22Rv1 (cell line): ENCODE results near the gene ERBIN.

Experiments used
- H3K27ac ChIP-seq: fragments of 450-650 bp; 2 replicates; pipeline ENCODE4 v1.5.1; 2017
- ZFX ChIP-seq: fragments of 450-650 bp; IDR thresholded peaks from 2 replicates; pipeline ENCODE4 v1.6.1; 2017; ENCODE audit warnings: antibody characterized with exemption, borderline replicate concordance
- TF ChIP-seq, protein P1 (sequence below): fragments of 450-650 bp; IDR thresholded peaks from 2 replicates; pipeline ENCODE4 v1.5.1; 2017; ENCODE audit warnings: mild to moderate bottlenecking

The ERBIN gene

GRCh38 chr5:65927503-65928321, 1.3 kb downstream of the ERBIN start:
- no peak for TF ChIP-seq ZFX
- TF ChIP-seq, protein P1, sequence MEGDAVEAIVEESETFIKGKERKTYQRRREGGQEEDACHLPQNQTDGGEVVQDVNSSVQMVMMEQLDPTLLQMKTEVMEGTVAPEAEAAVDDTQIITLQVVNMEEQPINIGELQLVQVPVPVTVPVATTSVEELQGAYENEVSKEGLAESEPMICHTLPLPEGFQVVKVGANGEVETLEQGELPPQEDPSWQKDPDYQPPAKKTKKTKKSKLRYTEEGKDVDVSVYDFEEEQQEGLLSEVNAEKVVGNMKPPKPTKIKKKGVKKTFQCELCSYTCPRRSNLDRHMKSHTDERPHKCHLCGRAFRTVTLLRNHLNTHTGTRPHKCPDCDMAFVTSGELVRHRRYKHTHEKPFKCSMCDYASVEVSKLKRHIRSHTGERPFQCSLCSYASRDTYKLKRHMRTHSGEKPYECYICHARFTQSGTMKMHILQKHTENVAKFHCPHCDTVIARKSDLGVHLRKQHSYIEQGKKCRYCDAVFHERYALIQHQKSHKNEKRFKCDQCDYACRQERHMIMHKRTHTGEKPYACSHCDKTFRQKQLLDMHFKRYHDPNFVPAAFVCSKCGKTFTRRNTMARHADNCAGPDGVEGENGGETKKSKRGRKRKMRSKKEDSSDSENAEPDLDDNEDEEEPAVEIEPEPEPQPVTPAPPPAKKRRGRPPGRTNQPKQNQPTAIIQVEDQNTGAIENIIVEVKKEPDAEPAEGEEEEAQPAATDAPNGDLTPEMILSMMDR, result no peak

GRCh38 chr5:65928322-65928752, 2.0 kb downstream of the ERBIN start:
- TF ChIP-seq ZFX, result no peak
- TF ChIP-seq, protein P1, result no peak
- H3K27ac ChIP-seq, result no peak overlapping the region

More at GRCh38 chr5:65927503-65928321, 1.3 kb downstream of the ERBIN start:
- peak overlapping the region; percentile 97 for H3K27ac ChIP-seq

- H3K27ac ChIP-seq, result no peak overlapping the region
- TF ChIP-seq, protein P1, result no peak
Measured at GRCh38 chr5:65928860-65929259, 2.5 kb downstream of the ERBIN start.

GRCh38 chr5:65932676-65933075, 6.3 kb downstream of the ERBIN start:
- H3K27ac ChIP-seq, result no peak overlapping the region
- TF ChIP-seq ZFX, result no peak
- TF ChIP-seq, protein P1, result no peak

DNA sequence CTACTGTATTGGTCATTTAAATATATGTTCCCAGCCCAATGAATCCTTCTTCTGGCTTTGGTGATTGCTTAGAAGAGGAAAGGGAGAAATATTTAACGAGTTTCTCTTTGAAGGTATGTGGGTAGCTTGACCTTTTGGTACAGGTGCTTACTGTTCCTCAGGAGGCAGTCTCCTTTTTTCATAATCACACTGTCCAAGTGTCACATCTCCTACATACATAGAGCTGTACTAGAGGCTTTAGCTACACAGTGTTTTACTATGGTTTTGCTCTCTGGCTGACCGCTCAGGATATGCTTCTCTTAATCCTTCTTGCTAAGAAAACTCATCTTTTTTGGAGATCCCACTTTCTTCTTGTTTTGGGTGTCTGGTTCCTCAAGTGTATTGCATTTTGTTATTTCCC, 6.9 kb downstream of the ERBIN start:
- 0 out of 2 replicates have a peak overlapping the region, but pooled peaks have one; percentile 23 for H3K27ac ChIP-seq
- TF ChIP-seq ZFX, result no peak
- TF ChIP-seq, protein P1, result no peak

DNA sequence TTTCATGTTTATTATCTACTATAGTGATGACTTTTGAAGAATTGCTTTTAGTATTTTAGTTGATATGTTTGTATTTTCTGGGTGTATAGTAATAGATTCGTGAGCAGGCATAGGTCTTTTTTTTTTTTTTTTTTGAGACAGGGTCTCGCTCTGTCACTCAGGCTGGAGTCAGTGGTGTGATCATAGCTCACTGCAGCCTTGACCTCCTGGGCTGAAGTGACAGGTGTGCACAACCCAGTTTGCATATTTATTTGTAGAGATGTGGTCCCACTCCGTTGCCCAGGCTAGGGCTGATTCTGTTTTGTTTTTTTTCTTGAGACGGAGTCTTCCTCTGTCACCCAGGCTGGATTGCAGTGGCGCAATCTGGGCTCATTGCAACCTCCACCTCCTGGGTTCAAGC, 11.9 kb downstream of the ERBIN start:
- H3K27ac ChIP-seq, result no peak overlapping the region
- TF ChIP-seq, protein P1, result no peak
- TF ChIP-seq ZFX, result no peak

- H3K27ac ChIP-seq, result no peak overlapping the region
- TF ChIP-seq, protein P1, result no peak
- TF ChIP-seq ZFX, result no peak
Measured at GRCh38 chr5:65943771-65944170, 17.4 kb downstream of the ERBIN start.
